Fibroblast of gingiva (primary cell): ENCODE results near the gene ANXA6.

Experiments used
- DNase-seq: peaks from one replicate; pipeline ENCODE4 v3.0.0-alpha.2; 2011; ENCODE audit warnings: low read depth

ANXA6 gene

DNA sequence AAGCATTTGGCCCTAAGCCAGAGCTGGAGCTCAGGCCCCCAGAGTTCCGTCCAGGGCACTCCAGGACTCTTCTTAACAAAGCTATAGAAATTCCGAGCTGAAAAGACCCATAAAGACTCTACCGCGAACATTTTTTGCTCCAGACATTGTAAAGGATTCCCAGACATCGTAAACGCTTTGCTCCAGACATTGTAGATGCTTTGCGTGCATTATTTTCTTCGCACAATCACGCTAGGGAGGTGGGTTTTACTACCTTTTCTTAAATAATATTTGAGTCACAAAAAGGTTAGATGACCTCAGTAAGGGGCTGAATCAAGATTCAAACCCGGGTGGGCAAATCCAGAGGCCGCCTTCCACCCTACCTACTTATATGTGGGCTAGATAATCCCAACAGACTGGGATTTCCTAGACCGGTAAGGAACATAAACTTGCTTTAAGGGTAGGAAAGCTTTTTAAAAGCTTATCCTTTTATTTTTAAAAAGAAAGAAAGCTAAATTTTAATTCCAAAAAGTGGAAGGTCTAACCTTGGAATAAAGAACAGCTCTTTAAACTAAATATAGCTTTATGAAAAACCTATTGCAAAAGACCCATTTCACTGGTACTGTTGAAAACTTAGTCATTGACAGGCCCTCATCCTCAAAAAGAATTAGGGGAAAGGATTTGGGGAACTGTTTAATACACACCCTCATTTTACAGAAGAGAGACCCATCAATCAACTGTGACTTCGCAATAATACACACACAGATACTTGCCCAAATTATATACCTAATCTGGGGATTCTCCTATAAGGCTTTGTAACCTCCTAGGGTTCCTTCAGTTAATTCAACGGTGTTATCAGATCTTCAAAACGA, 75.9 kb downstream of the ANXA6 start:
- no peak for DNase-seq

DNA sequence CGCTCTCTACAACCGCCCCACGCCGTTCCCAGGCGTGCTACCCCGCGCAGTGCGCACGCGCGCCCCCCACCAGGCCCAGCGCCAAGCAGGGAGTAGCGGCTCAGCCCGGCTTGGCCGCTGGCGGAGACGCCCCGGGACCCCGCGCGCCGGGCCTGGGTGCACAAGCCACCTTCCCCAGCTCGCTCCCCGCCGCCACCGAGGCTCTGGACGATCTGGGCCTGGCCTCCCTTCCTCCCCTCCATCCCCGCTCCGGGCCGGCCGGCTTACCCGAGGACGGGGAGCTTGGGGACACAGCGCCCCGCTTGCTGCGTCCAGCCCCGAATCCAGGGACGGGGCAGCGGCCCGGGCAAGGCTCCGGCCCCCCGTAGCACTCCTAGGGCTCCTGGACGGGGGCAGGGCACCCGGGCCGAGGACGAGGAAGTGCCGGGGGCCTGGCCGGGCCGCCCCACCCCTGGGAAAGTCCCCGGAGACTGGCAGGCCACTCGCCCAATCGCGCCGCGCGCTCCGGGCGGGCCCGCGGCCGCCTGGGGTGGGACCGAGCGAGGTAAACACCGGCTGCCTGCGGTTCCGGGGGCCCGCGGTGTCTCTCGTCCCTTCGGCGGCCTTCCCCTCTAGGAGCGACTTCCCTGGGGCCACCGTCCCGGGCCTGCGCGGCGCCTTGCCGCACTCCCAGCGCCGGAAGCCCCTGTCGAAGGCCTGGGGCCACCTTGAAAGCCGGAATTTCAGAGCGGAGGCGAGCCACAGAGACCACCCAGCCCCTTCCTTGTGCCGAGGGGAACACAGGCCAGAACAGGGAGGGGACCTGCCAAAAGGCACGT, 76.8 kb downstream of the ANXA6 start, which contains the start of gene TNIP1:
TSS of gene TNIP1 (minus strand) at position 422 of the 818 bp plus-strand sequence. CDS start 15,939 bp downstream, outside the sequence.
- peak; percentile 89 for DNase-seq

DNA sequence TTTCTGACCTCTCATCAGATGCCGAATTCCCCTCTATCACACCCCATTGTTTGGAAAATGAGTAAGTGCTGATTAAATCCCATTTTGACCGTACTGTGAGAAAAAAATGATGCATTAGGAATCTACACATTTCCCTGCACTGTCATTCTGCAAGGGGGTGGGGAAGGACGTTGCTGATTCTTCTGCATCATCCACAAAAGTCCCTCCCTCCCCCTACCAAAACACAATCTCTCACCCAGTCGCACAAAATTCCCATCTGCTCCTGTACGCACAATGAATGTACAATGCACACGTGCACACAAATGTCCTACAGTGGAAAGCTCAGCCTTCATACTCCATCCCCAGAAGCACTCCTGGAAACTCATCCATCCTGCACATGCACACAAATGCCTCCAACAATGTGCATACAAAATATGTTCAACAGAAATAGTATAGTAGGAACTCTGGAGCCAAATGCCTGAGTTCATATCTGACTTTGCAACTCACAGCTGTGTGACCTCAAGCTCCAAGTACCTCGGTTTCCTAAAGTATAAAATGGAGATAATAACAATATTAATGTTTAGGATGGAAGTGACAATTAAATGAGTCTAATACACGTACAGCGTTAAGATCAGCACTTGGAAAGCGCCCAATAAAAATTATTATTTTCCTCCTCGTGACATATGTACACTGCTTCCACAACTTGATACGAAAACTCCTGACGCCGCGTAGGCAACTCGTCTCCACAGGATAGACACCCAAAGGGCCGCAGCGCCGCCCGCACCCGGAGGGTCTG, 77.6 kb downstream of the ANXA6 start:
- DNase-seq: no peak

DNA sequence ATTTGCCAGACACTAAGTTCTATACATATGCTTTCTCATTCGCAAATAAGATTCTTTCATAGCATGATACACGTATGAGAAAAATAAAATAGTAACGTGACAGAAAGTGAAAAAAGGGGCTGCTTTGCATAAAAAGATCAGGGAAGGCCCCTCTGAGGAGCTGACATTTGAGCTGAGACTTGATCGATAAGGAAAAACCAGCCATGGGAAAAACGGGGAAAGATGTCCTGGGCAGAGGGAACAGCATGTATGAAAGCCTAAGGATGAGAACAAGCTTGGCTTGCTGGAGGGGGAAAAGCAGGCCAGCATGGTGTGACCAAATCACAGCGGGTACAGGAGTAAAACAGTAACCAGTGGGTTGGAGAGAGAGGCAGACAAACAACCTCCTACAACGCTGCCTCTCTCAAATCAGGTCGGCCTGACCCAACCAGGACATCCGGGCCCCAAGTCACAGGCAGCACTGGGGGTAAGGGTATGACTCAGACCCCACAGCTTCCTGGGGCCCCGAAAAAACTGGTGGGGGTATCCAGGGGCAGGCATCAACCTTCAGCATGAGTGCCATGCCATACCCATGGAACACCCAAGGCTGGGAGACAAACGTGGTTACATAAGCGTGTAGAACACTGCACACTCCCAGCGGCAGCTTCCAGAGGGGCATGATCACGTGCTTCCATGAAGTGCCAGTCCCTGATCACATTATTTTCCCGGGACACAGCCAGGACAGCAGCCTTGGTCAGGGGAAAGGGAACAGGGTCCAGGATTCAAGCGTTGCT, 78.9 kb downstream of the ANXA6 start:
- DNase-seq: no peak

DNA sequence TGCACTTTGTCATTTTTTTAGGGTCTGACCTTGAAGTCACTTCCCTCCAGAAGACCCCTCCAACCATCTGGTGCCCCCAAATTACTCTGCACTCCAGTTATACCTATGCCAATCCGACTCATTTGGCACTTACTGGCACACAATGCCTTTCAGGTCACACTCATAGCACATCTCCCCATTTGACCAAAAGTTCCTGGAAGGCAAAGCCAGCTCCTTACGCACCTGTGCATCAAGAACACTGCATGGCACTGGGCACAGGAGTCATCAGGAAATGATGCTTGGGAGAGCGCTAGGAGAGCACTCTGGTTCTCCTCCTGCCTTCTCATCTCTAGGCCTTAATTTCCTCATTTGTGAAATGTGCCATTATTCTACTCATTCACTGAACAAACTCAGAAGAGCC, 79.6 kb downstream of the ANXA6 start:
- DNase-seq: no peak

DNA sequence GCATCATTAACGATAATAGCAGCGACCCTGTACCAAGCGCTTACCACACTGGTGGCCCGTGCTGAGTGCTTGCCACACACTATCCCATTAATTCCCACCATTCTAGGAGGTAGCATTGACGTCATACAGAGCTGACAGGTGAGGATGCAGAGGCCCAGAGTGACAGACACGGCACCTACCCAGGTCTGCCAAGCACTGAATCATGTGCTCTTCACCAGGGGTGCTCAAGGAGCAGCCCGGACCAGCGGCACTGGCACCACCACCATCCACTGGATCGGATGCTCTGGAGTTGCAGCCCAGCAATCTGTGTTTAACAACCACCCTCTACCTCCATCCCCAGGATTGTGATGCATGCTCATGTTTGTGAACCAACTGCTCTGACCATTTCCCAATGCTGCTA, 80.2 kb downstream of the ANXA6 start:
- DNase-seq: no peak

DNA sequence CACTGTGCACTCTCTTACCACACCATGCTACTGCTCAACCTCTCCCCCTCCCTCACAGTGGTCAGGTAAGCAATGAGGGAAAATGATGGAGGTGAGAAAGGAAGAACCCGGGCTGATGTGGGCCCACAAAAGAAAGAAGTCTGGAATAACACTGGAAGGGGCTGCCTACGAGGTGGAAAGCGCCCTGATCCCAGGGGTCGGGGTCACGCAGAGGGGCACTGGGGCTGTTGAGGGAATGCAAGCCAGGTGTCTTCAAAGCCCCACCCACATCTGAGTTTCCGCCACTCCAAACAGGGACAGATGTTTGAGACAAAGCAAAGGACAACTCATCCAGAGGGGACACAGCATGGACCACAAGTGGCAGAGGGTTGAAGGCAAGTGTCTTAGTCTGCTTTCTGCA, 81.0 kb downstream of the ANXA6 start:
- no peak for DNase-seq

DNA sequence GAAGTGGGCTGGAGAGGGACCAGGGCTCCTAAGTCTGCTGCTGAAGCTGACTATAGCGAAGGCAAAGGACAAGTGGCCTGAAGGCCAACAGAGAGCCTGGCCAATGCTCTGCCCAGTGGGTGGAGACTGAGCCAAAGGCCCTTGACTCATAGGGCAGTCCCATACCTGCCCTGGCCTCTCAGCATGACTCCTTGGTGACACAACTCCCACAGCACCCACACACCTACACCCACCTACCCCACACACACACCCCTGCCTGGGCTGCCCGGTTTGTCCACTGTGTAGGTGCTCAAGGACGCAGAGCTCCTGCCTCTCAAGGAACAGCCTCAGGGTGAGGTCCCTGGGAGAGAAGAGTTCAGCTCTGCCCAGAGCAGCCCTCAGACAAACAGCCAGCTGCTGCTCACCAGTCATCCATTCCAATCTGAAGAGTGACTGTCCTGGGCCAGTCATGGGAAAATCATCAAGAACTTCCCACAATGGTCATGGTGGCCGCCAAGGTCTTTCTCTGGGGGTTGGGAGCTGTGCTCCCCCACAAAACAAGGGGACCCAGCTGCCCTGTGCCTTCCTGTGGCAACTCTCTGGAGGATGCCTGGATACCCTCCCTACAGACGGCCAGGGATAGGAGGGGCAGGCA, 81.8 kb downstream of the ANXA6 start:
- no peak for DNase-seq

DNA sequence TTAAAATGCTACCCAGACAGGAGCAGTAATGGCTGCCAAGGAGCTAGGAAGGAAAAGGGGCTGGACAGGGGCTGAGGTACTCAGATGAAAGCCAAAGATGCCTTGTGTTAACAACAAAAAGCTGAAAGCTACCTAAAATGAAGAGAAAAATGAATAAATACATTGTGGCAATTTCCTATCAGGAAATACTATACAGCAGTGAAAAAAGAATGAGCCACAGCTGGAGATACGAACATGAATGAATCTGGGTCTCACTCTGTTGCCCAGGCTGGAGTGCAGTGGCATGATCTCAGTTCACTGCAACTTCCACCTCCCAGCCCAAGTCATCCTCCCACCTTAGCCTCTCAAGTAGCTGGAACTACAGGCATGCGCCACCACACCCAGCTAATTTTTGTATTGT, 83.0 kb downstream of the ANXA6 start:
- no peak for DNase-seq

DNA sequence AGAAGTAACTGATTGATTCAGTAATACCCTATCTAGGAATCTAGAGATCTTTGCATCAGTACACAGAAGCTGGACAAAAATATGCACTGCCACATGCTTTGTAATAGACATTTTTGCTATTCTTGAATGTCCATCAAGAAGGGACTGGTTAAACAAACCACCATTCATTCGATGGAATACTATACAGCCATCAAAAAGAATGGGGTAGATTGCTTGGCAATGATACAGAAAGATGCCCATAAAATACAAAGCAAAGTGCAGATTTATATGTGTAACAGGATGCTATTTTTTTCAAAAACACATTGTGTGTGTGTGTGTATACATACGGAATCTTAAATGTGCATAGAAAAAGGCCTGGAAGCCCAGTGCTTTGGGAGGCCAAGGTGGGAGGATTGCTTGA, 84.3 kb downstream of the ANXA6 start:
- no peak for DNase-seq

DNA sequence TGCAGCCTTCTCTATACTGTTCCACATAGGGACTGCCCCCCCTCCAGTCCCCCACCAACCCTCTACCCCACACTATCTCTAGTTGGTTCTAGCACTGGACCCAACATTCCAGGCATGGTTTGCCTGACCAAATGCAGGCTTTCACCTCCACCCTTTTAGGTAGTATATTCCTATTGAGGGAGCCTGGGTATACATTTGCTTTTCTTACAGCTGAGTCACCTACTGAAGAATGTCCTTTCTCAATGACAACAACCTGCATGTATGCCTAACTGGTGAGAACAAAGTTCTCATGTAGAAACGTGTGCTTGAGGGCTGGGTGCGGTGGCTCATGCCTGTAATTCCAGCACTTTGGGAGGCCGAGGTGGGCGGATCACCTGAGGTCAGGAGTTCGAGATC, 85.0 kb downstream of the ANXA6 start:
- DNase-seq: no peak

DNA sequence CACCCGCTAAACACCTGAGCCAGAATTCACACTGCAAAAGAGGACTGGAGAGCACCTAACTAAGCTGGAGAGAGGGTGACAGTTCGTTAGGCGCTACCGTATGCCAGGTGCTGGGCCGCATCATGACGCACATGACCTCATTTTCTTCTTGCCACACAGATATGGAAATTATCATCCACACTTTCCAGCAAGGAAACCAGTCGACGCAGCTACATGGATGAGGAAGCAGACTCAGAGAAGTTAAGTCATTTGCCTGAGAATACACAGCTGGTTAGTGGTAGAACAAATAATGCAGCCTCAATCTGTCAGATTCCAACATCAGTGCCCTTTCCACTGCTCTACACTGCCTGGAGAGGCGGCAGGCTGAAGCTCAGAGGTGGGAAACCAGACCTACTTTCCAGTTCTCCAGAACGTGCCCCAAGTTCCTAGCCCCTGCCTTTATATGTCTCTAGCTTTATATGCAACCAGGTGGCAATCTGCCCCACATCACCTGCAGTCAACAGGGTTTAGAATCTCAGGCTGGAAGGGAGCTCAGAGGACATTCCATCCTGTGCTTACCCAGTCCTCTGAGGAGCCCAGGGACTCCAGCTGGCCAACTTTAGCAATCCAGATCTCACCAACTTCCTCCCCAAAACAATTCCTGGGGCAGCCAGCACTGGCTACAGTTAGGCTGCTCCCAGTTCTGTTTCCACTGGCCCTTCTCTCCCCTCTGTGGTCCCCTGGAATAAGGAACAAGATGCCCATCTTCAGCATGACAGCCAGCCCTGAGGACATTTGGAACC, 85.5 kb downstream of the ANXA6 start:
- DNase-seq: no peak

DNA sequence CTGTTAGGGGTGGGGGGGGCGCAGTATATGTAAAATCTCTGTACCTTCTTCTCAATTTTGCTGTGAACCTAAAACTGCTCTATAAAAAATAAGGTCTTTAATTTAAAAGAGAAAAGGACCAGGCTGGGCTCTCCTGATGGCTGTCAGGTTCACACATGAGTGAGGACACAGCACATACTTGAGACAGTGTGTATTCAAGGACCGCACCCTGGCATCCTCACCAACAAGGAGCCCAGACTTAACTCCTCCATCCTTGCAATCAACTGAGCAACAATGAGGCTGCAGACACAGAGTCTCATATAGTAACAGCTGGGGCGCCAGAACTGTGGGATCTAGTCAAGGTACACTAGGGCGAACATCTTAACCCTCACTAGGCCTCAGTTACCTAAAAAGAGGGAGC, 86.6 kb downstream of the ANXA6 start:
- DNase-seq: no peak

DNA sequence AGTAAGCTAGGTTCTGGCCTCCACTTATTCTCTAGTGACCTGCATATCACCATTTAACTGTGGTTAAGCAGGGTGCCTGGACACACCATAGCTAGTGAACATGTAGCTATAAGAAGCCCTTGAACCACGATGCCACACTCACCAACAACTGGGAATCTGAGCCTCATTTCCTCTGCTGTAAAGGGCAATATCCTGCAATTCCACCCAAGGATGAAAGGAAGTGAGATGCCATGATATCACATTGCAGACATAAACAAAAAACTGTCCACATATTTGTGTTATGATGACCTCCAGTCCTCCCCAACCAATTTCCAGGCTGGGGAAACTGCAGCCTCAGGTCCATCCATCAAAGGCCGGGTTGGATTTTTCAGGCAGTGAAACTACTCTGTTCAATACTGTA, 87.1 kb downstream of the ANXA6 start:
- peak; percentile 64 for DNase-seq

DNA sequence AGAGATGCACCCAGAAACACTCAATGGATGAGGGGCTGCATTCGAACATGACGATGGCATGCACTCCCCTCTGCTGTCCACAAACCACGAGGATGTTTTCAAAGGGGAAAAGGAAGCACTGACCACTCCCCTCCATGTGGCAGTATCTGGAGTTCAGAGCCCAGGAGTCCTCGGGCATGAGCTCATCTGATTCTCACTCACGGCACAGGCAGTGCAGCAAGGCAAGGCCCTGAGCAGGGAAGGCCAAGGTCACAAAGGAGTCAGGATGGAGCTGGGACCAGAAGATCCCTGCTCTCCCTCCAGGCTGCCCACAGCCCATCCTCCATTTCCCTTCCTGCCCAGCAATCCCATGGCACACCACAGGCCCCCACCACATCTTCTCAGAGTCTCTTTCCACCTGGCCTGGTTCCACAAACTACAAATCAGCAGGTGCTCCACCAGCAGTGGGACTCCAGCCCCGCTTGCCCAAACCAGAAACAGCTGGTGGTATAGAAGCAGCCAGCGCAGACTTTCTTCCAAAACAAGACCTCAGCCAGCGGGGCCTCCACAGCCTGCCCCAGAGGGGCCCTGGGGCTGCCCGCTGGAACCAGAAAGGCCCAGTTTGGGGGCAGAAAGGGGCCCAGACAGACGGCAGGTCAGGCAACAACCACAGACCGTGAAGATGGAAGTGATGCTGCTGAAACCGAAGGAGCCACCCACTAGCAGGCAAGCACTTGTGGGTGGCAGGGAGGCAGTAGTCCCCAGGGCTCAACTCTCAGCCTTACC, 89.0 kb downstream of the ANXA6 start:
- DNase-seq: no peak

DNA sequence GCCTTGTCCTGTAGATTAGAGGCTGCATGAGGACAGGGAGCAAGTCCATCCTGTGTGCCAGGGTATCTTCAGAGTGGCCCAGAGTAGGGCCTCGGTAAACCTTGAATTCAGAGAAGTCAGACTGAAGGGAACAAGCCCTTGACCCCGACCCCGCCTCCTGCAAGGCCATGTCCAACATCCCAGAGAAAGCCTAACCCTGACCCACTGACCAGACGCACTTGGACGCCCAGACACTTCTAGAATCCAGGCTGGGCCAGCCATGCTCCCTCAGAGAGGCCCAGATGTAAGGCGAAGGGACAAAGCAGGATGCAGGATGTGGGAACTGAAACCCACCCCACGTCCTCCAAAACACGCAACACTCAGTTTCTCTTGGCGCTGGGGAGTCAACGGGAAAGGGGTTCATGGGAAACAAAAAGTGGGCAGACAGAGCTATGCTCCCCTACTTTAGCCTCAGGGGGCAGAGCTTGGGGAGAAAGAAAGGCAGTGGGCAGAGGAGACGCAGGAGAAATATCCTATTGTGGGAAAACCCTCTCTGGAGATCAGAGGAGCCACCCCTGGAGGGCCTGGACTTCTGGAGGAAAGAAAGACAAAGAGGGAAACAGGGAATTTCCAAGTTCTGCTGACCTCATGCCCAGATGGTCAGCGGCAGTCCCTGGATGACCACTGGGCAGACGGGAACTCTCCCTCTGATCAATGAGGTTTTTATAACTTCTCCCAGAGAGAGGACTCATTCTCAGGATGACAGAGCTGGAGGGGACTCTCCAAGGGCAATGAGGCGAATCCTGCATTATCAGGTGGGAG, 89.7 kb downstream of the ANXA6 start:
- no peak for DNase-seq

DNA sequence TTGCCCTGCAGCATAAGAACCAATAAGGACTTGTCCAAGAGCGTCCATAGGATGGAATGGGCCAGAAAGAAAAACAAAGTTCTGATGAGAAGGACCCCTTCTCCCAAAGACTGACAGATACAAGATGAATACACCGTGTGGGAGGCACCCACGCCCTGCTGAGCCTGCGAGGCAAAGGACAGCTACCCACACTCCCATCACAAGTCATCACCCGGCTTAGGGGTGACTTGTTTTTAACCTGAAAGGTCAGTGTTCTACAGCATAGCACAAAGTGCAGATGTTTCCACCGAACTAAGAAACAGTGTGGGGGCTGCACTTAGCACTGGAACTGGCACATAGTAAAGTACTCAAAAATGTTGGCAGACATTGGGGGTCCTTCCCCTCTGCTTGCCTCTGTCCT, 90.7 kb downstream of the ANXA6 start:
- DNase-seq: no peak

DNA sequence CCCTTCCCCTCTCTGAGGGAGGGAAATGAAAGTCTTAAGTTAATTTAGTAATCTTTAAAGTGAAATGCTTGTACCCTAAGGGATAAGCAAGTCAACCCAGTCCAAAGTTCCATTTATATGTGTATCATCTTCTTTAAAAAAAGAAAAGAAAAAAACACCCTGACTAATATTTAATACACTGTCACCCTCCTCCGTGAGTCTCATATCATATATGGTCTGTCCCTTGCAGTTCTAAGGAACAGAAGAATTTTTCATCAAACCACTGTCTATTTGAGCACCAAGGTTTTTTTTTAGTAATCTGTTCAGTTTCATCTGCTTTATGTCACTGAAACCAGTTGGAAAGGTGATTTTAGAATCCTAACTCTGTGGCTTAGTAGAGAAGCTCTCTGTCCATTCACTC, 92.0 kb downstream of the ANXA6 start:
- no peak for DNase-seq
